Measurements from ENCODE around the gene DOCK1.

Gene DOCK1

GRCh38 chr10:127221281-127221680 is 316.1 kb downstream of the DOCK1 start:
- no peak for DNase-seq (ENCODE audit: low read depth)

- no peak for DNase-seq (ENCODE audit: low read depth)
These were observed 321.8 kb downstream of the DOCK1 start for GRCh38 chr10:127227027-127227426.

GRCh38 chr10:127227663-127228062 is 322.4 kb downstream of the DOCK1 start:
- no peak for DNase-seq (ENCODE audit: low read depth)

GRCh38 chr10:127228195-127228787 is 323.1 kb downstream of the DOCK1 start:
- no peak for DNase-seq (ENCODE audit: low read depth)

- no peak for DNase-seq (ENCODE audit: low read depth)
These were observed 329.1 kb downstream of the DOCK1 start for GRCh38 chr10:127234306-127234800.

- no peak for DNase-seq (ENCODE audit: low read depth)
These were observed 331.0 kb downstream of the DOCK1 start for GRCh38 chr10:127236266-127236665.

- DNase-seq (ENCODE audit: low read depth): no peak
These were observed 337.7 kb downstream of the DOCK1 start for GRCh38 chr10:127242914-127243313.

- DNase-seq (ENCODE audit: low read depth): no peak
These were observed 338.5 kb downstream of the DOCK1 start for GRCh38 chr10:127243490-127244272.

- no peak for DNase-seq (ENCODE audit: low read depth)
These were observed 340.2 kb downstream of the DOCK1 start for GRCh38 chr10:127245456-127245855.

- no peak for DNase-seq (ENCODE audit: low read depth)
These were observed 344.8 kb downstream of the DOCK1 start for GRCh38 chr10:127250031-127250430.

GRCh38 chr10:127252818-127253217 is 347.6 kb downstream of the DOCK1 start:
- no peak for DNase-seq (ENCODE audit: low read depth)

GRCh38 chr10:127254276-127254675 is 349.0 kb downstream of the DOCK1 start:
- DNase-seq (ENCODE audit: low read depth): no peak

- DNase-seq (ENCODE audit: low read depth): no peak
These were observed 352.2 kb downstream of the DOCK1 start for GRCh38 chr10:127257395-127257794.

- DNase-seq (ENCODE audit: low read depth): no peak
These were observed 354.1 kb downstream of the DOCK1 start for GRCh38 chr10:127259347-127259746.

- DNase-seq (ENCODE audit: low read depth): no peak
These were observed 357.4 kb downstream of the DOCK1 start for GRCh38 chr10:127262606-127263005.

- no peak for DNase-seq (ENCODE audit: low read depth)
These were observed 360.1 kb downstream of the DOCK1 start for GRCh38 chr10:127265288-127265687.

GRCh38 chr10:127266431-127266830 is 361.2 kb downstream of the DOCK1 start:
- no peak for DNase-seq (ENCODE audit: low read depth)

GRCh38 chr10:127267442-127267841 is 362.2 kb downstream of the DOCK1 start:
- DNase-seq (ENCODE audit: low read depth): no peak

GRCh38 chr10:127272076-127272475 is 366.8 kb downstream of the DOCK1 start:
- no peak for DNase-seq (ENCODE audit: low read depth)

GRCh38 chr10:127275272-127275671 is 370.0 kb downstream of the DOCK1 start:
- no peak for DNase-seq (ENCODE audit: low read depth)

GRCh38 chr10:127275793-127276450 is 370.7 kb downstream of the DOCK1 start:
- DNase-seq (ENCODE audit: low read depth): no peak

GRCh38 chr10:127276794-127277462 is 371.7 kb downstream of the DOCK1 start:
- DNase-seq (ENCODE audit: low read depth): no peak

Data from T follicular helper cell (primary cell).